GM19239 (cell line): ENCODE results near the gene BICC1.

Experiments used
- DNase-seq: peaks from one replicate; pipeline ENCODE4 v3.0.0; 2011; ENCODE audit warnings: low spot score; ENCODE audit not compliant: insufficient read length
- FAIRE-seq: peaks from 2 replicates; lab custom pipeline; 2011; peaks lifted over from hg19 to GRCh38; lab: Jason Lieb, UNC

BICC1 gene

DNA sequence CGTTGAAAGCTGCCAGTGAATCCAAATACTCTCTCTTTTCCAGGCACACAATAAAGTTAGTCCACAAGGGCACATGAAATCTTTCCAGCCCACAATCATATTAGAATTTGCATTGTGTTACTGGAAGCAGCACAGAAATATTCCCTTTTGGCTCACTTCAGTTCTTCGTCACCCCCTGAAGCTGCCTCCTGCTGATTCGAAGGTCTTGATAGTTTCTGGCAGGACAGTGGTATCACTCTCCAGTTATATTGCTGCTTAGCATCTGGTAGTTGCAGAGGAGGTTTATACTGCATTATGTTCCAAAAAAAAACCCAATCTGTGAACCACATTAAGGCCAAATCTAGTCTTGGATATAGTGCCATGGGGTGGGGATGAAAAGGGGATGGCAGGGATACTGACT, 253.2 kb downstream of the BICC1 start:
- DNase-seq, result no peak
- no peak for FAIRE-seq

GRCh38 chr10:58767652-58768051, 255.0 kb downstream of the BICC1 start:
- no peak for DNase-seq
- no peak for FAIRE-seq

DNA sequence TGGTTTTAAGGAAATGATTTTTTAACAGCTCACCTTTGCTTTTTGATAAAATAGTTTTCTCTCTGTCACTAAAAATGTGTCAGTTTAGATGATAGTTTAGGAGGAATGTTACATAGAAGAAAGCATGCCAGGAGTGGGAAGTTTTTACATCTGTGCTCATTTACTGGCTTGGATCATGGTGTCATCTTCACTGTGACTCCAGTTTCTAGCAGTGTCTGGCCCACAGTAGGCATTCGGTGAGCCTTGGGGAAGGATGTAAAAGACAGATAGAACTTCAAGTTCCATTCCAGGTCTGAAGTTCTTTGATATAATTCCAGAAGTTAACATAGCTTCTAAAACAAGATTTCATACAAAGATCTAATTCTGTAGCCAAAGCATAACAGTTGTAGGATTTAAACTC, 259.2 kb downstream of the BICC1 start:
- DNase-seq, result no peak
- FAIRE-seq, result no peak

DNA sequence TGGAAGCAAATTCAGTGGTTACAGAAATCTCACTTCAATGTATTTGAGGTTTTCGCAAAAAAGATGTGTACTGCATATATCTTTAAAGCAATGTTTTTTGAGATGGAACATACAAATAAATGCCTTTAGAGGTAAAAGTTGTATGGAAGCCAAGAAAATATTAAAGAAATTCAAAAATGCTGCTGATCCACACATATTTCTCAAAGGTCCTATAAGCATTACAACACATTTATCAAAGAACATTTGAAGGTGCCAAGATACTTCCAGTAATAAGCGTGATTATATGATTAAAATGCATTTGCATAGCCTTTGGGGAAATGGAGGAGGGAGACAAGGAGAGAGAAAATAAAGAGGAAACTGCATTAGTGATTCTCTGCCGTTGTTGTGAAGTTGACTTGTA, 260.1 kb downstream of the BICC1 start:
- FAIRE-seq (no peak), DNase-seq (no peak)

- DNase-seq, result no peak
Observed at GRCh38 chr10:58773341-58773740, 260.7 kb downstream of the BICC1 start.

DNA sequence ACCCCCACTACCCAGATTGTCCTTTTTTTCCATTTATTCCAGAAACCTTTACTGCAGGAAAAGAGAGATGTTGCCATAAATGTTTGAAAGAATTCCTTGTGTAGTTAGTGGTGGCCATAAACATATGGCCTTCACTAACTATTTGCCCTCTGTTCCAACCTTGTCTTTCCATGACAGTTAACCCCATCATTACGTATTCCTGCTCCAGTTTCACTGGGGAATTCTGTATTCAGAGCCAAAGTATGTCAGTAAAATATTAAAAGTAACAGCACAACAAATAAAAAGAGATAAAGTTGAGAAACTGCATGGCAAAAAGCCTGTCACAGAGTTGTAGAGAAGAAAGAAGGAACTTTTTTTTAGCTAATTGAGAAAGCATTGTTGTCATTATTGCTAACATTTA, 261.3 kb downstream of the BICC1 start:
- DNase-seq (no peak), FAIRE-seq (no peak)

More at GRCh38 chr10:58773341-58773740, 260.7 kb downstream of the BICC1 start:
- no peak for FAIRE-seq

DNA sequence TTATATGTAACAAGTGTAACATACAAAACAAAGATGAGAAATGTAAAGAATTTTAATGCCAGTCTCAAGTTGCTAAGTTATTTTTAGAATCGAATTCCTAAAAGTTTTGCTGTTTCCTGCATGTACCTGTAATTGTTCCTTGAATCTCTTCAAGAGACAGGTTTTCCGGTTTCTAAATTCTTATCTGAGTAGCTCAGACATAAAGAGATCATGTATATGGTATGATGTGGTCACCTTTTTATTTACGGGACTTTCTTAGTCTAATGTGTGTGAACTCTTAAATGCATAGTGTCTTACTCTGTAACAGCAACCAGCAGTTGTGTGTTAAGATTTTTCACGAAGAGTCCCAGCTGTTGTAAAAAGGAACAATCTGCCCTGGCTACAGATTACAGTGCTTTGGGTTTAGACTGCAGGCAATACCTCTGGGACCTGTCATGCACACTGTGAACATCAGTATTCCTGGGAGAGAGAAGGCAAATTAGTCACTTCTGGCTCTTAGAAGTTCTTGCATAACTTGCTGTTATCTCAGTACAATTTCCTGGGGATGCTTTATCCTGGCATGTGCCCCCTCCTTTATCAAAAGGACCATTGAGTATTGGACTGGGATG, 263.4 kb downstream of the BICC1 start:
- no peak for FAIRE-seq
- no peak for DNase-seq

GRCh38 chr10:58776568-58777318, 264.1 kb downstream of the BICC1 start:
- DNase-seq (no peak), FAIRE-seq (no peak)

- FAIRE-seq, result no peak
Observed at GRCh38 chr10:58778966-58779365, 266.3 kb downstream of the BICC1 start.

DNA sequence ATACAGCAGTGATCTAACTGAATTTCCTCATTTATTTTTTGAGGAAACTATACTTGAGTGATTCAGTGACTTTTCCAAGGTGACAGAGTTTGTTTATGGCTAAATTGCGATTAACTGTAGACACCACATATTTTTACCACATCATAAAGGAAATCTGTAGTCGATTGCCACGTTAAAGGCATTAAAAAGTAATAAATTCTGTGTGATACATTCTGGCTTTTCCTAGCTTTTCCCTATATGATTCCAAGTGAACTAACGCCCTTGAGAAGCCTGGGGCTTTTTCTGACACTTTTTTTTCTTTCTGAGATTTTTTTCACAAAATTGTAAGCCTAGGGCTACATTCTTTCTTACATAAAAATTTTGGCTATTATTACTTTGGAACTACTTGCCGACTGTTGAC, 266.9 kb downstream of the BICC1 start:
- no peak for DNase-seq
- FAIRE-seq, result no peak

More at GRCh38 chr10:58778966-58779365, 266.3 kb downstream of the BICC1 start:
- no peak for DNase-seq

DNA sequence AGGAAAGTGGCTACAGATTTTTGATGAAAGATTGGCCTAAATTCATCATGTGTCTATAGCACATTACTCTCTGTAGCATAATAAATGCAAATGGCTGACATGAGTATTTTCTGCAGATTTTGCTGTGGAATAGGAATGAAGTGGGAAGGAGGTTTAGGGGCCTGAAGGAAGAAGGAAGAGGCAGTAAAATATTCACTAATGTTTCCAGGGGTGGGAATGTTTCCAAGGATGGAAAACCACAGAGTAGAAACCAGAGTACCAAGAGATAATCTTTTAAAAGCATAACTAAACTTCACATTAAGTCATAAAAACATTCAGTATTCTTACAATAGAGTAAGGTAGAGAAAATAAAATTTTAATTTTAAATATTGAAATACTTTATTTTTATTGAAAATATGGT, 267.8 kb downstream of the BICC1 start:
- FAIRE-seq (no peak), DNase-seq (no peak)

DNA sequence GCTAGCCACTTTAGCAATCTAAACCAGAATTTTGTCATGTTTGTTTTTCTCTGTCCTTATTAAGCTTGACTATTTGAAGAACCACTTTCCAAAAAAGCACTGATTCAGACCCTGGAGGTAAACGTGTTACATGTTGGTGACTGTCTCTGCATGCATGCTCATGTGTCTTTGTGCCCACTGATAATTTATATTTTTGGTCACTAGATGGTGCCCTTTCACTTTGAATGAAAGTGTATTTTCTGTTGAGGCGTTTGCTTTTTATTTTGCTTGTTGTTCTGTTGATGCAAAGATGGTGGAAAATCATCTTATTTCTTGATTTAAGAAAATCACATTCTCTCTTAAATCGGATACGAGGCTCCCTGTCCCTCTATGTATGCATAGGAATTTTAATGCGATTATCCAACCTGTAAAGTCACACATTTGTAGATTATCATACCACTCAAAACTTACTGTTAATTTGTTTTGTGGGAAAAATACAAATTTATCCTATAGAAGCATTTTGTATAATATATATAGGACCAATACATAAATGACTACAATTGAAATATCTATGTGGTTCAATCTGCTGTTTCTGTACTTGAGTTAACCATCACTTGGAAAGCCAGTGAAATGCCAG, 269.3 kb downstream of the BICC1 start:
- peak; percentile 4 for DNase-seq
- peak; percentile 83 for FAIRE-seq

GRCh38 chr10:58782876-58783851, 270.5 kb downstream of the BICC1 start:
- FAIRE-seq (no peak), DNase-seq (no peak)

GRCh38 chr10:58784361-58784760, 271.7 kb downstream of the BICC1 start:
- FAIRE-seq, result no peak
- DNase-seq, result no peak

- no peak for FAIRE-seq
- DNase-seq, result no peak
Observed at GRCh38 chr10:58785354-58785753, 272.7 kb downstream of the BICC1 start.

- DNase-seq (no peak), FAIRE-seq (no peak)
Observed at GRCh38 chr10:58791137-58791536, 278.5 kb downstream of the BICC1 start.

DNA sequence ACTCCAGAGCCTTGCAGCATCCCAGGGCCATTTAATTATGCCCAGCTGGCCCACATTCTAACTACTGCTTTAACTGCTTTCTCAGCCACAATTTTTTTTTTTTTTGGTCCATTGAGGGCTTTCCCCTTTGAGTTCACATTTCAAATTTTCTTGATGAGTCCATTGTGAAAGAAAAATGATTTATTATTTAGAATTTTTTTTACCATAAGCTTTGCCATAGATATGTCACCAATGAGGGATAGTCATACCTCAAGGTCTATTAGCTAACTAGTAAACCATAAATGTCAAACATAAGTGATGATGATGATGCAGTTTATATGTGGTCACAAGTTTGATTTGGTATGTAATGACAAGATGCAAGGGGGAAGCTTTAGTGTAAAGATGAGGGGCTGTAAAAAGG, 282.9 kb downstream of the BICC1 start:
- FAIRE-seq (no peak), DNase-seq (no peak)

GRCh38 chr10:58796242-58796641, 283.6 kb downstream of the BICC1 start:
- FAIRE-seq, result no peak
- no peak for DNase-seq

GRCh38 chr10:58796824-58797223, 284.2 kb downstream of the BICC1 start:
- no peak for FAIRE-seq

GRCh38 chr10:58797356-58797755, 284.7 kb downstream of the BICC1 start:
- no peak for DNase-seq
- FAIRE-seq, result no peak

More at GRCh38 chr10:58796824-58797223, 284.2 kb downstream of the BICC1 start:
- no peak for DNase-seq
